ENCODE data around the gene REXO2. TPM values are rescaled to one million over a fixed set of nuclear protein-coding genes. Genes with fewer than 3 reads are reported as not detected.

REXO2 gene
- total RNA-seq, 1 donor from 2014 or later: 103 TPM

DNA sequence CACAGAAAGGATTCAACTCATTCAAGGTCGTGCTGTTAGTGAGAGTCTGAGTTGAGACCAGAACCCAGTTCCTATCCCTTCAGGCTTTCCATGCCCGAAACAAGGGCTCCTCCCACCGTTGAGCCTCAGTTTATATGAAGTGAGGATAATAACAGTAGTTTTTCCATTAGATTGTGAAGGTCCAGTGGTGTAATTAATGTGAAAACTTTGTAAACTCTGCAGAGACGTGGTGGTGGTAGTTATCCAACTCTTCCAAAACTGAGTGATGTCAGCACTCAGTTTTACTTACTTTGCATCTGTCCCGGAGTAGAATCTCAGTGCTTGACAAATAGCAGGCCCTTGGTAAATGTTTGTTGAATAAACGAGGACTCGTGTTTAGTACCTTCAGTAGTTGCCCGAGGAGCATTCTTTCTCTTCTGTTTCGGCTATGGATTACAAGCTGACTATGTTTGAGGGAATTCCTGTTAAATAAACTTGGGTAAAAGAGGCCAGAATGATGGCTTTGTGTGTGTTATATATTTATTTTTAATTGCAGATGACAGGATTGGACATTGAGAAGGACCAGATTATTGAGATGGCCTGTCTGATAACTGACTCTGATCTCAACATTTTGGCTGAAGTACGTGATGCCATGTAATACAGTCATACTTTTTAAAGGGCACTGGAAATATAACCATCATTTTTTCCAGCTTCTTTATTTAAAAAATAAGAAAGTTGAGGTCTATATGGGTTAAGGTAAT is 1.0 kb downstream of the REXO2 start:
- intact Hi-C loops (cut with micrococcal nuclease): no loop called here

DNA sequence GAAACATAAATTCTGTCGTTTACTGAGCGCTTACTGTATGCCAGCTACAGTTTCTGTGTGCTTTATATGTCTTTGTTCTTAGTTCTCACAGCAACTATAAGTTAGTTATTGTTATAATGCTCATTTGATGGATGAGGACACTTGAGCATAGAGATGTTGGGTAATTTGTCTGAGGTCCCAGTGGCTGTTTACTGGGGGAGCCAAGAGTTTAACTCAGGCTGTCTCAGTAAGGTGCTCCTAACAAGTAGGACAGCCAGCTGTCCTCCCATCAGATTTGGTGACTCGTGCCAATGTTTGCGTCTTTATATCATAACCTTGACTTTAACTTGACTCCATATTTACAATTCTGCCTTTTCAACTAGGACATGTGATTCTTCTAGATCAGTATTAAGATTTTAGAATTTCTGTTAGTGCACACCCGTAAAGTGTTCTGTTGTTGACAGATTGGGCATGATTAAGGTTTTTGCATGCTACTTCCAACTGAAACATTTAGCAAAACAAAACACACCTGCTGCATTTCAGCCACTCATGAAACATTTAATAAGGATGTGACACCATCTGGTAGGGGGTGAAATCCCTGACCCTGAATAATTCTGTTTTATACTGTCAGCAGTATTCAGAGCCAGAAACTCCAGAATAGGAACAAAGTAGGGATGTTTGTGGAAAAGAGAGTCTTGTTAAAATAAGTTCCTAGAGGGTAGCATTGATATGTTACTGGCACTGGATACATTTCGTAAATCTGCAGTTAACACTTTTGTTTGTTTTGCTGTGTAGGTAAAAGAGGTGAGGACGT is 1.9 kb downstream of the REXO2 start:
- intact Hi-C loops (cut with micrococcal nuclease): no loop called here

DNA sequence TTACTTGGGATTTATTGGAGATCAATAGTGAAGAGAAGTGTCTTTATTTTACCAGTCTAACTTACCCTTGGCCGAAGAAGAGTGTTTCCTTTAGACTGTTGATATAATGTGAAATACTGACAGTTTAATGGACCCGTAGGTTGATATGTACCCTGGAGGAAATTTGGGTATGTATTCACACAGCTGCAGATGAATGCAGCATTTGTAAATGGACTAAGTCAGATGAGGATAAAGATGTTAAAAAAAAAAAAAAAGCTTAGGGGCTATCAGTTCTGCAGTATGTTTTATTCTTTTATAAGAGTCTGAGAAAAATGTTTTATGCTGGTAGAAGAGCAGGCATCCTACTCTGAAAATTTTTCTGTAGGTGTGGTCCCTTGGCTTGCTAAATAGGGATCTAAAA is 2.7 kb downstream of the REXO2 start:
- intact Hi-C loops (cut with micrococcal nuclease): no loop called here

DNA sequence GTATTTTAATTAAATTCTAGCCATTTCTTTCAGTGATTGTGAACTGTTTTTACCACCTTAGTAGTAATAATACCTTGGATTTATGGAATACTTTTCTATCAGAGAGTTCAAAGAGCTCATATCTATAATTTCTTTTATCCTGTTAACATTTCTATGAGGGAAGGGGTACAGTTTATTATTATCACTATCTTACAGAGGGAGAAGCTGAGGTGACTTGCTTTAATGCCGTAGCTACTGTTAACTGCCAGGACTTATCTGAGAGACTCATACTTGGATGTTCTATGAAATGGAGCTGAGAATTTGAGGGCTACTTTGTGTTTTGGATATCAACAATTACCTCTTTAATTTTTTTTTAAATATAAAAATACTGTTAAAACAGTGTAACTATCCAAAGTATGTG is 3.3 kb downstream of the REXO2 start:
- intact Hi-C loops (cut with micrococcal nuclease): no loop called here

DNA sequence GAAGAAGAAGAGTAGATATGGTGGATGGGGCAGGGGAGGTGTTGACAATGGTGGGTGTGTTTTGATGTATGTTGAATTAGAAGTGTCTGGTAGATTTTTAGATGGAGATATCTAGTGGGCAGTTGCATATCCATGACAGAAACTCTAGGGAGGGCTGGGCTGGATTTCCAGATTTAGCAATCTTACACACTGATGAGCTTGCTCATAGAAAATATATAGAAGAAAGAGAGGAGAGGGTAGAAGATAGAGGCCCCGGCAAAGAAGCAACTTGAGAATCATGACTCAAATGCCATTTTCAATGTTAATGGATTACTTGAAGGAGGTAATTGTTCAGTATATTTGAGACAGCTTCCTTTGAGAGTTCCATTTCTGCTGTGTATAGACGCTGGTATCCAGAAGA is 8.2 kb downstream of the REXO2 start:
- intact Hi-C loops (cut with micrococcal nuclease): no loop called here

DNA sequence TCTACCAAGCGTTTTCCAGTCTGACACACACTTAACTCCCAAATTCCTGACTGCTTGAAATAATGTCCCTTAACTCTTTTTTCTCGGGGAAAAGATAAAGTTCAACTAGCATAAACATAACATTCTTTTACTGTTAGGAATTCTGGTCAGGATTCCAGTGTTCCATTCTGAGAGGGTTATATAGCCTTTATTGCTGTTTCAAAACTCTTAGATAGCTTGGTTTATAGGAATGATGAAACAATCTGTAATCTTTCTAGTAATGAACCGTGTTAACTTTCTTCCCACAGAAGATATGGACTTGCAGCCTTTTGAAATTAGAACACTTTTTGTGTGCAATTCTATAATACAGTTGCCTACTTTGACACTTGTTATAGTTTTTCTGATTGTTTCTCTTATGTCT is 8.6 kb downstream of the REXO2 start:
- intact Hi-C loops (cut with micrococcal nuclease): no loop called here

DNA sequence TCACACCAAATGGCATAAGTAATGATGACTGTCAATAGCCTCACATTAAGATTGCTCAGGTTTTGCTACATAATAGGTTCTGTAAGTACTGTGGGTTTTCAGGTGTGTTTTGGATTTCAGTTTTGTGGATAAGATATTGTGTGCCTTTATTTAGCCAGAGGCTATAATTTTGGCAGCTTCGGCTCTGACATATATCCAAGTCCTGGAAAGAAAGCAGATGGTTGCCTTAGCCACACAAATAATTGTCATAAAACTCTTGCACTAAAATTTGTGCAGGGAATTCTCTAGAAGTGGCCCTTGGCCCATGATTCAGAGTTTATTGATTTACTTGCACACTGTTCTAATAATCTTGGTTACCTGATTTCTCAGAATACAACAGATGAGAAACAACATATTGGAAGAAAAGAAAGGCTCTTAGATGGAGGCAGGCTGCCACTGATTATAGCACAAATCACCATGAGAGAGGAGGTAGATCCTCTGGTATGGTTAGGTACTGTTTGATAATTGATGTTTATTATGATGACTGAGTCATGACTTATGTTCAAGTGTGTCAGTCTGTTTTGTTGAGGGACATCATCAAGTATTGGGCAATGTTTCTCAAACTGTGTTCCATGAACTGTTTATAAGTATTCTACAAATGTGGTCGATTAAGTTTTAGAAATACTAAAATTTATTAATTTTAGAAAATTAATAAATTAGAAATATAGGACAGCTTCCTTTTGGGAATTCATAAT is 9.6 kb downstream of the REXO2 start:
- intact Hi-C loops (cut with micrococcal nuclease): no loop called here

DNA sequence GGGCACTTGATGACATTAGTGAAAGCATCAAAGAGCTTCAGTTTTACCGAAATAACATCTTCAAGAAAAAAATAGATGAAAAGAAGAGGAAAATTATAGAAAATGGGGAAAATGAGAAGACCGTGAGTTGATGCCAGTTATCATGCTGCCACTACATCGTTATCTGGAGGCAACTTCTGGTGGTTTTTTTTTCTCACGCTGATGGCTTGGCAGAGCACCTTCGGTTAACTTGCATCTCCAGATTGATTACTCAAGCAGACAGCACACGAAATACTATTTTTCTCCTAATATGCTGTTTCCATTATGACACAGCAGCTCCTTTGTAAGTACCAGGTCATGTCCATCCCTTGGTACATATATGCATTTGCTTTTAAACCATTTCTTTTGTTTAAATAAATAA is 10.6 kb downstream of the REXO2 start:
- intact Hi-C loops (cut with micrococcal nuclease): no loop called here

DNA sequence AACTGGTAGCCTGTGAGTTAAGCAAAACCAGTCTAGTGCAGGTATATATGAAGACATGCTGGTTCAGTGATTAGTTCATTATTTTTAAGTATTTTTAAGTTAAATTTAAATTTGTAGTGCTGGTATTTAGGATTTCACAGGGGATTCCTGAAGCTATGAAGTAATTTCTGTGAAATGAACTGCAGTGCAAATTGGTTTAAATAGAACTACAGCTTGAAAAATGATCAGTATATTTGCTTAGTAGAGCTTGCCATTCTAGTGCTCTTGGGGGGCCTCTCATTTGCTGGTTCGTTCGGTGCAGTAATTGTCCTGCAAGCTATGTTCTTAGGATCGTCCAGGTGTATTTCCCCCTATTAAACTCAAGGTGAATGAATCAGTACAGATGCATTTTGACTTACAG is 13.1 kb downstream of the REXO2 start:
- intact Hi-C loops (cut with micrococcal nuclease): no loop called here

DNA sequence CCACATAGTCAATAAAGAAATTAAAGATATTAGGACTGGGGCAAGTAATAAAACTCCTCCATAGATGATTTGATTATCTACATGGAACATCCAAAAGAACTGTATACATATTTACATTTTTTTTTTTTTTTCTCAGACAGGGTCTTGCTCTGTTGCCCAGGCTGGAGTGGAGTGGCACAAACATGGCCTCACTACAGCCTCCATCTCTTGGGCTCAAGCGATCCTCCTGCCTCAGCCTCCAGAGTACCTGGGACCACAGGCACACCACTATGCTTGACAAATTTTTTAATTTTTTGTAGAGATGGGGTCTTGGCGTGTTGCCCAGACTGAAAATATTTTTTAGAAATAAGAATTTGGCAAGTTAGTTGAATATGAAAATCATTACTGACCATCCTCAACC is 24.7 kb downstream of the REXO2 start:
- intact Hi-C loops (cut with micrococcal nuclease): no loop called here

DNA sequence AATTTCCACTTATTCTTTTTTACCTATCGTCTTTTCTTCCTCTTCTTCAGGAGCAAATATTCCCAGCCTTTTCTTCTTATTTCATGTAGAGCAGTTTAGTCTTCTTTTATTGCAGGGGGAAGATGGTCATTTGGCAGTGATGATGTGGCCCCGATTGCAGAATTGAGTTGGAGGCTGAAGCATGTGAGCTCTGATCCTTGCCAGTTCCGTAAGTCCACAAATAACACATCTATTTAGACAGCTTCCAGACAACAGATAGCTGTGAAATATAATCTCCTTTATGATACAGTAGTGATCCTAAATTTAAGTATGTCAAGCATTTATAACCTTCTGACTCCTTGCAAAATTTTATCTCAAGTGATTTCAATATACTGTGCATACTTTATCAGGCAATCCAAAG is 27.5 kb downstream of the REXO2 start:
- intact Hi-C loops (cut with micrococcal nuclease): no loop called here

DNA sequence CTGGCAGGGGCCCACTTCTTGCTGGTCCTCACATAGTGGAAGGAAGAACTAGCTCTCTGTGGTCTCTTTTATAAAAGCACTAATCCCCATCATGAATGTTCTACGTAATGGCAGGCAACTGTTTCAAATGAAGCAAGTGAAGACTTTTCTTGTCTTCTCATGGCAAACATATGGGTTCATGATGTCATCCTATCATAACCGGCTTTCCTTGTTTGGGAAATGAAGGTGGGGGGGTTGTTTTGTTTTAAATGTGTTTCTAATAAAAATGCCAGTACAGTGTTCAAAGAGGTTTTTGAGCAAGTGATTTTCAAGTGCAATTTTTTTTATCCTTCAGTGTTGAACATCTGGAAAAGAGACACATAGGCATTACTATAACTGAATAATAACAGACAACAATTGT is 33.4 kb downstream of the REXO2 start:
- intact Hi-C loops (cut with micrococcal nuclease): no loop called here

DNA sequence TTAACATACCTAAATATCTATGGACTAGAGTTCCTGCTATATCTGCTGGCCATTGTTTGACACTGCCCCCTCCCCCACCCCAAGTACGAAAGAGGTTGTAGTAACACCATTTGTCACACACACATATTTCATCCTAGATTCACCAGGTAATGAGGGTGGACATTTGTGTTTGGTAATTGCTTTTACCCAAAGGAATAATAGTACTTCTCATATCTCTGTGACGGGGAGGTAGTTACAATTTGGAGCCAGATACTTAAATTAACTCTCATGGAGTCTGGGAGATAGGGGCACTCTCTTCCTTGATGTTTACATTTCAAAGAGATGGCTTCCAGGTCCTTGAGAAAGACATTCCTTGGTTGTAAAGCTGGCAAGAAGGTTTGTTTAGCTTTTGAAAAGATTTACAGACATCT is 38.7 kb downstream of the REXO2 start:
- intact Hi-C loops (cut with micrococcal nuclease): no loop called here

DNA sequence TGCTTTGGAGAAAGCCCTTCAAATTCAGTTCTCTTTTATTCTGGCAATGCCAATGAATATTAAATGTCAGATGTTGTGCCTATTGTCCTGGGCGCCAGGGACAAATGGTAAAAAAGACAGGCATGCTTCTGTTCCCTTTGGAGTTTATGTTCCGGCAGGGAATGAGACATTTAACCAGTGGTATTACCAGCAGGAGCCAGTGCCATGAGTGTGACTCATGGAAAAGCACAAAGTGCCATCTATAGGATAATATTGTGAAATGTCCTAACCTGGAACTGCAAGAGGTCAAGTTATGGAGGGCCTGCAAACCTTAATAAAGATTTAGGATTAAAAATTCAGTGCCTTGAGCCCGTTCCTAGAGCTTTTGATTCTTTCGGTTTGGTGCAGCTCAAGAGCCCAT is 39.5 kb downstream of the REXO2 start:
- intact Hi-C loops (cut with micrococcal nuclease): no loop called here

DNA sequence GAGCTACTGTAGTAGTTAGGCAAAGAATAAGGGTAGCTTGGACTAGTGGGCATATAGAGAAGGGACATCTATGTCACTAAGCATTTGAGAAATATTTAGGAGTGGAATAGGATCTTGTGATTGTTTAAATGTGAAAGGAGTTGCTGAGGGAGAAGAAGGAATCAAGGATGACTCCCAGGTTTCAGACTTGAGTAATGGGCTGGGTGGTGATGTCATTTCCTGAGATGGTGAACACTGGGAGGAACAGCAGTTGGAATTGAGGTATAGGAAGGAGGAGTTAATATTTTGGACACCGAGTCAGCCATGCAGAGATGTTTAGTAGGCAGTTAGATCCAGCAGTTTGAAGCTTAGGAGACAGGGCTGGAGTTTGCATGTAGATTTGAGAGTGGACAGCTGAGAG is 40.1 kb downstream of the REXO2 start:
- intact Hi-C loops (cut with micrococcal nuclease): no loop called here

DNA sequence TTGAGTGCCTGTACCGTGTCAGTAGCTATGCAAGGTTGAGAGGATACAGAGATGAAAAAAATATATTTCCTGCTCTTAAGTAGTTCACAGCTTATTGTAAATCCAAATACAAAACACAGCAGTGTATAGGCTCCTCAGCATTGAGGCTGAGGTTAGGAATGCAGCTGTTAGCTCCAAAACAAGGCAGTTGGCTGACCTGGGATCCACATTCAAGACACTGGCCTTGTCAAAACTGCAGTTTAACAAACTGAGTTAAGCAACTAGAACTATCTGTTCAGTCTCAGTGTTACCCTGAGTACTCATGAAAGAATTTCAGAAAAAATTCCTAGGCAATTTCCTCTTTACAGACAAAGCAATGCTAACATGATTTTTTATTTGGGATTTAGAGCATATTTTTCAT is 42.8 kb downstream of the REXO2 start:
- intact Hi-C loops (cut with micrococcal nuclease): no loop called here

DNA sequence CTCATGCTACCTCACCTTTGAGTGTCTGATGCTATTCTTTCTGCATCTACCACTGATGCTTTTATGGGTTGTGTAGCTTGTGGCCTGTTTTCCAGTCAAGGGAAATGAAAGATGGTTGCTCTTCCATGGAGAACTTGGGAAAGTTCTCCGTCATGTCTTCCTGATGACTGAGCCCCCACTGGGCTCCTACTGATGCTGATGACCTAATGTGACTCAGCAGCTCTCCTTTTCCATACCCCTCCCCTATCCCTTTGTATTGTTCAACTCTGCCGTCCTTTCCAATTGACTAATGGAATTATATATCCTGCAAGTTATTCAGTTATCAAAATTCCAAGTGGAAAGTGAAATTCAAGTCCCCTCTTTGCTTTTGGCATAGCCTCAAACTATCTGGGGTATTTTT is 44.7 kb downstream of the REXO2 start:
- intact Hi-C loops (cut with micrococcal nuclease): no loop called here

DNA sequence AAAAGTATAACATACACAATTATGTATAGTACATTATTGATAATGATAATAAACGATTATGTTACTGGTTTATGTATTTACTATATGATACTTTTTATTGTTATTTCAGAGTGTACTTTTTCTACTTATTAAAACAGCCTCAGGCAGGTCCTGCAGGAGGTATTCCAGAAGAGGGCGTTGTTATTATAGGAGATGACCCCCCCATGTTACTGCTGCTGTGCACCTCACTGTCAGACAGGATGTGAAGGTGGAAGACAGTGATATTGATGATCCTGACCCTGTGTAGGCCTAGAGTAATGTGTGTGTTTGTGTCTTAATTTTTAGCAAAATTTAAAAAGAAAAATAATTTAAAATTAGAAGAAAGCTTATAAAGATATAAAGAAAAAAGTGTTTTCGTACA is 57.6 kb downstream of the REXO2 start:
- intact Hi-C loops (cut with micrococcal nuclease): no loop called here

DNA sequence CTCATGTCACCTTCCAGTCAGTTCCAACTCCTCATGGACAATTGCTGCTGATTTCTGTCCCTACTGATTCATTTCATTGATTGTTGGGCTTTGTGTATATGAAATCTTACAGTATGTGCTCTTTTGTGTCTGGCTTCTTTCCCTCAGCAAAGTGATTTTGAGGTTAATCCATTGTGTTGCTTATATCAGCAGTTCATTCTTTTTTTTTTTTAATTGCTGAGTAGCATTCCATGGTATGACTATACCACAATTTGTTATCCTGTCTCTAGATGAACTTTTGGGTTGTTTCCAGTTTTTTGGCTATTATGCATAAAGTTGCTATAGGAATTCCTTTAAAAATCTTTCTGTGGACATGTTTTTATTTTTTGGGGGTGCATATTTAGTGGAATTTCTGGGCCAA is 60.5 kb downstream of the REXO2 start:
- intact Hi-C loops (cut with micrococcal nuclease): no loop called here

Measured in T-helper 1 cell treated with Interleukin-12 subunit alpha and Interleukin-12 subunit beta and Interleukin-4 antibody, amounts not matched to agents 30 ng/mL and 1 ng/mL, for 36 hours (primary cell).